NCI-H774 (cell line): ENCODE measurements around the gene TRAPPC11.
"Not testable (repeated sequence)": the region's sequence is repeated elsewhere in the genome, so short reads cannot be mapped to it uniquely, and the experiment has no call there.

Experiments used
- DNase-seq: peaks from one replicate; lab custom pipeline; 2025; lab: John Stamatoyannopoulos, UW

The TRAPPC11 gene

DNA sequence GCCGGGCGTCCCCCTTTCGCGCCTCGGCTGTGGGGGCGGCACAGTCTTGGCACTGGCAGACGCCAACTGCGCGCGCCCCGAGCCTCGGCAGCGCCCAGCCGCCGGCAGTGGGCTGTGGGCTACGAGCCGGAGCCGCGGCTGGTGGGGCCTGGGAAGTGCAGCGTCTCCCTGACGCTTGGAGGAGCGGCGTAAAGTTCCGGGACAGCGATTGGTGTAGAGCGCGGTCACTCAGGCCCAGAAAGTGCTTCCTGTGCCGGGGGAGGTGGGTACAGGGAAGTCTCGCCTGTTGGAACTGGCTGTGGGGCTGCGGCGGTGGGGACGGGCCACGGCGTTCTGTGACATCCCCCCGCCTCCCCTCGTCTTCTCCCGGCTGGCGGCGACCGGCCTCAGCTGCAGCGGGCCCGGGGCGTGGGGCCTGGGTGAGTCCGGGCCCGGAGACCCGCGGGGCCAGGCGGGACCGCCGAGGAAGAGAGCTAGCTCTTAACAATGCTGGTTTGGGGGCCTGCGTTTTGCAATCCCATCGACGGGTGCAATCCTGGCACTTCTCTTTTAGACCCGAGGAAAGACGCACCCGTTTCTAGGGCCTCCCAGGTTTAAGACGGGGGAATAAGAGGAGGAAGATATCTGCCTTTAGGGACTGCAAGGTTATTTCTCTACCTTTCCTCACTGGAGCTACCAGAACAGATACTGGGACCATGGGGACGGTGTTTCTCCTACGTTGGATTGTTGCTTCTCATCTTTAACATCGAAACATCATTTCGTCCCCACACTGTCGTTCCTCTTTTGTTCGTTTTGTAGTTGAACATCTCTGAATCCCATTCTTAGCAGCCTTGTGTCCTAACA lies at the start of gene TRAPPC11, which contains the start of gene RWDD4:
Gene TRAPPC11, plus strand, starts transcription at position 265 of the 843 bp plus-strand sequence. CDS start 4,575 bp downstream, outside the sequence.
Gene RWDD4, minus strand, starts transcription at position 157 of the 843 bp plus-strand sequence. CDS start 233 bp downstream, outside the sequence.
- peak; percentile 79 for DNase-seq

GRCh38 chr4:183610033-183610432 lies 49.1 kb upstream of the TRAPPC11 start:
- DNase-seq: no peak

- no peak for DNase-seq
These were observed 48.5 kb upstream of the TRAPPC11 start for GRCh38 chr4:183610613-183611012.

DNA sequence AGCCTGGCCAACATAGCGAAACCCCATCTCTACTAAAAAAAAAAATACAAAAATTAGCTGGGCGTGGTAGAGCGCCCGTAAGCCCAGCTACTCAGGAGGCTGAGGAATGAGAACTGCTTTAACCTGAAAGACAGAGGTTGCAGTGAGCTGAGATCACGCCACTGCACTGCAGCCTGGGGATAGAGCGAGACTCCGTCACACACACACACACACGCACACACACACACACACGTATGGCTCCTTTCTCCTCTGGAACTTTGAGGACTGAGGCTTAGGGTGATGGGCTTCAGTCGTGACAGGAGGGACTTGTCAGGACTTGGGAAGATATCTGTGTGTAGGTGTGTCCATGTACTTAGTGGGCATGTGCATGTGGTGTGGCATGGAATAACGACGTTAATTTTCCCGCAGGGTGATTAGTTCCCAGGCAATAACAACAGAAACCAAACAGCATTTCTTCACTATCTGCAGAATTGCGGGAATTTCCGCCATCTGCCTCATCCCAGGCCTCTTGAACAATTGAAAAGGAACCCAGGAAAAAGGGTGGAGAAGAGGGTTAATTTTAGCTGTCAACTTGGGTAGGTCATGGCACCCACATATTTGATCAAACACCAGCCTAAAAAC lies 47.8 kb upstream of the TRAPPC11 start:
- no peak for DNase-seq

GRCh38 chr4:183612329-183613250 lies 46.5 kb upstream of the TRAPPC11 start:
- DNase-seq: no peak

DNA sequence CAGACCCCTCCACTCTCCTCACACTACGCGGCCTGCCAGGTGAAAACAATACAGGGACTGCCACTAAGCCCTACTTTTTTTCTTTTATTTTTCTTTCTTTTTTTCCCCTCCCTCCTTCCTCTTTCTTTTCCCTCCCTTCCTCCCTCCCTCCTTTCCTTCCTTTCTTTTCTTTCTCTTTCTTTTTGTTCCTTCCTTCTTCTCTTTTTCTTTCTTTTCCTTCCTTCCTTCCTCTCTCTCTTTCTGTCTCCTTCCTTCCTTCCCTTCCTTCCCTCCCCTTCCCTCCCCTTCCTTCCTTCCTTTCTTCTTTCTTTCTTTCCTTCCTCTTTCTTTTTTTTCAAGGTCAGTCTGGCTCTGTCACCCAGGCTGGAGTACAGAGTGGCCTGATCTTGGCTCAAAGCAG lies 42.0 kb upstream of the TRAPPC11 start:
- no peak for DNase-seq

DNA sequence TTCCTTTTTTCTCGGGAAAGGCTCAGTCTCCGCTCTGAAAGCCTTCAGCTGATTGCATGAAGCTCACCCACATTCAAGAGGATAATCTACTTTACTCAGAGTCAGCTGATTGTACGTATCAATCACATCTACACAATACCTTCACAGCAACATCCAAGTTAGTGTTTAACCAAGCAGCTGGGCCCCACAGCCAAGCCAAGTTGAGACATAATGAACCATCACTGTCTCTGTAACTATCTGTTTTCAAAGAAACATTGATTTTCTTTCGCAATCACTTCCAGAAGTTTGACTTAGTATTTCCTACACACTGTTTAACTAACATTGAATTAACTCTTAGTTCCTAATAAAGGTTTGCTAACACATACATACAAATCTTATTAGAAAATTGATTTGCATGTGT lies 40.4 kb upstream of the TRAPPC11 start:
- no peak for DNase-seq

DNA sequence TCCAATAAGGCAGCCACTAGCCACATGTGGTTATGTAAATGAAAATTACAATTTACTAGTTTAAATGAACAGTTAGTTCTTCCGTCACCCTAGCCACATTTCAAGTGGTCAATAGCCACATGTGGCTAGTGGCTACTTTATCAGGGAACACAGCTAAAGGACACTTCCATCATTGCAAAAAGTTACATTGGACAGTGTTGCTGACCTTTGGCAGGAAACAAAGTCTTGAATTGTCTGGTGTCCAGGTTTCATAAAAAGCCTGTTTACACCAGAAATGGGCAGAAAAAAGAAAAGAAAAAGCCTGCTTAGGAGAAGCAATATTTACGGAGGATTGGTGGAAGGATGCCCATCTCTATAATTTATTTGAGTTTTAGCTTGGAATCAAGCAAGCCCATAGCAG lies 38.7 kb upstream of the TRAPPC11 start:
- no peak for DNase-seq

- DNase-seq: no peak
These were observed 37.2 kb upstream of the TRAPPC11 start for GRCh38 chr4:183621875-183622274.

GRCh38 chr4:183624548-183624947 lies 34.5 kb upstream of the TRAPPC11 start:
- DNase-seq: no peak

DNA sequence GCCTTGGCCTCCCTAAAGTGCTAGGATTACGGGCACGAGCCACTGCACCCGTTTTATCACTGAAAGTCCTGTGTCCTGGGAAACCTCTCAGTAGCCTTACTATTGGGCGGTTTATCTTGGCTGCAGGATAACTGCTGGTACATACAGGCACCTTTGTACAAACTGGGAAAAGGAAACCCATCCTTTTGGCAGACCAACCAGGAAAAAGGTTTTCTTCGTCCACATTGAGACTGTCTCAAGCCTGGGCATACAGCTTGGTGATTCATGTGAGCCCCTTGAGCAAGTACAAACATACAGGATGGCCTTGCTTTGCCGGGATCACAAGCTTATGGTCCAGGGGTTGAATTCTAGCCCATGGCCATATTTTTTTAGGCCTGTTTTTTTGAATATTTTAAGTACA lies 32.9 kb upstream of the TRAPPC11 start:
- DNase-seq: no peak

- not testable (repeated sequence) for DNase-seq
These were observed 31.8 kb upstream of the TRAPPC11 start for GRCh38 chr4:183627286-183627685.

DNA sequence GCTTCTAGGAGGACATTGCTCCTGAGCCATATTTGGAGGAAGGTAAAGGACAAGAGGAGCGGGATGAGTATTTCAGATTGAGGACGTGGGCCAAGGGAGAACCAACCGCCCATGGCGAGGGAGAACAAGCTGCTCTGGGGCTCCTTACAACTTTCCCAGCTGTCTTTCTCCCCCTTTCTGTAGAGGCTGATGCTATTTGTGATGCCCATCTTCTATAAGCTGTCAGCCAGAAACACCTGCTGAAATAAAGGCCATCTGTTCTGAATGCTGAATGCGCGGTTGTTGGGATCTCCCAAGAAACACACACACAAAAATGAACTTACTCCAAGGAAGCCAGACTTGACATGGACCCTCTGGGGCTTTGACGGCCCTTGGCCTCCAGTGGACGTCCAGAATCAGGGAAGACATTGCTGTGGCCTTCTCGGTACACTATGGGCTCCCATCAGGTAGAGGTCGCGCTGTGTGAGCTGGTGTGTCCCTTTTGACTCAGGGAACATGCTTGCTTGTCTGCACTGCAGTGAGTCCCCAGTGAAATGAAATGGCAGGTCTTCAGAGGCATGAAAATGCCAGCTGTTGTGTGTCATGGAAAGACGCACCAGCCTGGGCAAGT lies 31.0 kb upstream of the TRAPPC11 start:
- DNase-seq: no peak

GRCh38 chr4:183631577-183632198 lies 27.4 kb upstream of the TRAPPC11 start:
- DNase-seq: no peak

GRCh38 chr4:183632689-183633088 lies 26.4 kb upstream of the TRAPPC11 start:
- DNase-seq: no peak

DNA sequence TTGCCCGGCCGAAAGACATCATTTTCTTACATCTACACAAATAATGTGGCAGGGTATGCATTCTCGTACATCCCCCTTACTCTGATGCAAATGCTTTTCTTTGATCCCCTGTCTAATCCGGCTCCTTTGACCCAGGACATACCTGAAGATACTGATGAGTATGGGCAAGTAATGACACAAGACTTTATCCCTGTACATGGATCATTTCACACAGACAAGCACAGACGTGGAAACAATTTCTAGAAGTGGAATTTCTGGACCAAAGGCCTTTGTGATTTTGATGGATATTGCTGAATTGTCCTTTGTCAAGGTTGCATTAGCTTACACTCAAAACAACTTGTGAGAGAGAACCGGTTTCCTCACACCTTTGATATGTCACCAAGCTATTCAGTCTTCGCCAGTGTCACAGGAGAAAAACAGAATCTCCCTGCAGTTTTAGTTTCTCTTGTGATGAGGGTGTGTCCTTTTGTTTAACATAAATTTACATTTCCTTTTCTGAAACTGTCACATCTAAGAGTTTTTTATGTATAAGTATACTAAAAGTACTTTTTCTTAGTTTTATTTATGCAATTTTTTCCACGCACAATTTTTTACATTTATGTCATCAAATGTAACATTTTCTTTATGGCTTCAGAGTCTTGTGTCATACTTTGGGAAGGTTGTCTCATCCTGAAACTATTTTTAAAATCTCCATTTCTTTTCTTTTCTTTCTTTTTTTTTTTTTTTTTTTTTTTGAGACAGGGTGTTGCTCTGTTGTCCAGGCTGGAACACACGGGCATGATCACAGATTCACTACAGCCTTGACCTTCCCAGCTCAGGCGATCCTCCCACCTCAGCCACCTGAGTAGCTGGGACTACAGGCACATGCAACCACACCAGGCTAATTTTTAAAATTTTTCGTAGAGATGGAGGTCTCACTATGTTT lies 25.4 kb upstream of the TRAPPC11 start:
- DNase-seq: no peak

- no peak for DNase-seq
These were observed 23.8 kb upstream of the TRAPPC11 start for GRCh38 chr4:183635321-183635720.

DNA sequence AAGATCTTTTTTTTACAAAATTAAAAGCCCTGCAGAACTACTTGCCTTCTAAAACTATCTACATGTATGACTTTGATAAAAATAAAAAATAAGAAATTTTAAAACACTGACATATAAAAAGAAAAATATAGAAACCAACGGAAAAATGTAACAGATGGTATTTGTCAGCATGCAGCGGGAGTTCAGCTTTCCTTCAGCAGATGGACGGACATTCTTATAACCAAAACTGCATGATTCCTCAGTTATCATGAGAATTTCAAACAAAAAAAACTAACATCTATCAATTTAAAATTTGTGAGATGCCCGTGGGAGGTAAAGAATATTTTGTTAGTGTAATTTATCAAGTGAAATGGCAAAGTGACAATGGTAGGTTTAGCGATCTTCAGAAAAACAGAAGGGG lies 23.4 kb upstream of the TRAPPC11 start:
- no peak for DNase-seq

GRCh38 chr4:183636503-183636902 lies 22.6 kb upstream of the TRAPPC11 start:
- peak; percentile 5 for DNase-seq

GRCh38 chr4:183636923-183637322 lies 22.2 kb upstream of the TRAPPC11 start:
- DNase-seq: no peak
